Measurements from ENCODE around the gene ATP6AP1. TPM values are rescaled to one million over a fixed set of nuclear protein-coding genes. Genes with fewer than 3 reads are reported as not detected.
A peak's percentile ranks its signal among the peaks of the same experiment; 100 is the strongest.

Gene ATP6AP1
- total and polyA plus RNA-seq, 2 of the 13 experiments (the other 11 are each of a cell fraction or from before 2014, with no cell fraction given) = 56.7 to 110 TPM

DNA sequence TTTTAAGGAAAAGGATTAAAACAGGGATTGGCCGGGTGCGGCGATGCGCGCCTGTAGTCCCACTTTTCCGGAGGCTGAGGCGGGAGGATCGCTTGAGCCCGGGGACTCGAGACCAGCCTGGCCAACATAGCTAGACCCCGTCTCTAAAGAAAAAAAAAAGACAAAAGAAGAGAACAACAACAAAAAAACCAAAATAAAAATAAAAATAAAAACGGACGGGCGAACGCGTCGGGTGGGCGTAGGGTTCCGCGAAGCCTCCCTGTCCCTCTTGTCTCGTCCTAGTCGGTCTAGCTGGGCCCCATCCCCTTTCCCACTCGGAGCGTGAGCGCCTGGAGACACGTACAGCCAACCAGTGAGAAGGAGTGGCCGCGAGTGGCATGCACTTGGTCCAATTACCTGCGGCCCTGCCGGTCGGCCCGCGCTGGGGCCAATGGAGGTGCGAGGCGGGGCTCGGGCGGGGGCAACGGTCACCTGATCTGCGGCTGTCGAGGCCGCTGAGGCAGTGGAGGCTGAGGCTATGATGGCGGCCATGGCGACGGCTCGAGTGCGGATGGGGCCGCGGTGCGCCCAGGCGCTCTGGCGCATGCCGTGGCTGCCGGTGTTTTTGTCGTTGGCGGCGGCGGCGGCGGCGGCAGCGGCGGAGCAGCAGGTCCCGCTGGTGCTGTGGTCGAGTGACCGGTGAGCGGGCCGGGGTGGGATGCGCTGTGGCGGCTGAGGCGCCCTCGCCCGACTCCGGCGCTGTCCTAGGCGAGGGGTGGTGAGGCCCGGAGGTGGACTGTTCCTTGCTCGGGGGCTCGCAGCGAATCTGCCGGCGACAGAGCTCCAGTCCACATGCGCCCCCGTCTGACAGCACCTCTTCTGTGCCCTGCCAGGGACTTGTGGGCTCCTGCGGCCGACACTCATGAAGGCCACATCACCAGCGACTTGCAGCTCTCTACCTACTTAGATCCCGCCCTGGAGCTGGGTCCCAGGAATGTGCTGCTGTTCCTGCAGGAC is at the start of gene ATP6AP1 (continued):
- TF ChIP-seq USF2 (IDR thresholded peaks at IDR 0.05; ENCODE audit: low read depth, low read length) = peak; percentile 47; the same call in 1 of the 2 replicates
- TF ChIP-seq USF2 (CRISPR knock-in tag; IDR thresholded peaks at IDR 0.05; ENCODE audit: borderline replicate concordance) = peak; percentile 83
- no peak for TF ChIP-seq ZNF326 (CRISPR knock-in tag; IDR thresholded peaks at IDR 0.05; ENCODE audit: borderline replicate concordance)
- TF ChIP-seq ZEB1 (IDR thresholded peaks at IDR 0.05; ENCODE audit: insufficient replicate concordance, low read depth) = no peak
- TF ChIP-seq ZNF253 (CRISPR knock-in tag; IDR thresholded peaks at IDR 0.05; ENCODE audit: borderline replicate concordance) = no peak
- peak; percentile 44; the same call in 1 of the 2 replicates for TF ChIP-seq NKX3-1 (CRISPR knock-in tag; IDR thresholded peaks at IDR 0.05)
- no peak for TF ChIP-seq KDM4B (CRISPR knock-in tag; IDR thresholded peaks at IDR 0.05)
- peak; percentile 59; the same call in 1 of the 2 replicates for TF ChIP-seq ZNF547 (CRISPR knock-in tag; IDR thresholded peaks at IDR 0.05)
- no peak for TF ChIP-seq PITX1 (CRISPR knock-in tag; IDR thresholded peaks at IDR 0.05)
- TF ChIP-seq ZNF609 (CRISPR knock-in tag; IDR thresholded peaks at IDR 0.05; ENCODE audit: borderline replicate concordance) = no peak
- no peak for TF ChIP-seq ZNF383 (CRISPR knock-in tag; IDR thresholded peaks at IDR 0.05; ENCODE audit: borderline replicate concordance)
- peak; percentile 44; the same call in 1 of the 2 replicates for TF ChIP-seq MED1 (CRISPR knock-in tag; IDR thresholded peaks at IDR 0.05)
- TF ChIP-seq MTA3 (CRISPR knock-in tag; IDR thresholded peaks at IDR 0.05) = no peak
- peak; percentile 80 for TF ChIP-seq GATAD1 (CRISPR knock-in tag; IDR thresholded peaks at IDR 0.05)
- TF ChIP-seq HMGXB4 (CRISPR knock-in tag; IDR thresholded peaks at IDR 0.05; ENCODE audit: borderline replicate concordance in 1 of 2, low read depth in 1 of 2) = peak; percentile 23 to 65; a peak in 1 of 4 replicates
- no peak for TF ChIP-seq NFE2L1 (CRISPR knock-in tag; IDR thresholded peaks at IDR 0.05; ENCODE audit: borderline replicate concordance)
- no peak for TF ChIP-seq ZNF761 (CRISPR knock-in tag; conservative IDR thresholded peaks at IDR 0.05)
- TF ChIP-seq GABPB1 (CRISPR knock-in tag; IDR thresholded peaks at IDR 0.05) = peak; percentile 68
- 0 out of 2 replicates have a peak, but pooled peaks have one; percentile 23 for TF ChIP-seq RNF2 (conservative IDR thresholded peaks at IDR 0.05; ENCODE audit: low read depth)
